MM.1S (cell line): ENCODE data around the gene PARD3.

Experiments
- DNase-seq: peaks from one replicate; pipeline ENCODE4 v3.0.0-alpha.2; 2015
- H2AFZ ChIP-seq: fragments of 300-600 bp; sonication (generic); 2 replicates; pipeline ENCODE4 v1.6.0; 2016; ENCODE audit warnings: antibody characterized with exemption, low read length
- H3F3A ChIP-seq: fragments of 300-600 bp; sonication (generic); 2 replicates; pipeline ENCODE4 v1.6.1; 2016; ENCODE audit warnings: mild to moderate bottlenecking, antibody characterized with exemption, low read length, moderate library complexity, mixed read lengths; ENCODE audit not compliant: insufficient read depth
- H3K27ac ChIP-seq: fragments of 300-600 bp; sonication (generic); 2 replicates; pipeline ENCODE4 v1.5.1; 2016; ENCODE audit warnings: mild to moderate bottlenecking, low read length
- H3K27me3 ChIP-seq: fragments of 300-600 bp; sonication (generic); replicated peaks from 2 replicates; pipeline ENCODE4 v1.6.0; 2016; ENCODE audit warnings: low read length; ENCODE audit not compliant: insufficient read depth
- H3K36me3 ChIP-seq: fragments of 300-600 bp; sonication (generic); replicated peaks from 2 replicates; pipeline ENCODE4 v1.6.1; 2016; ENCODE audit warnings: mild to moderate bottlenecking, low read length, mixed read lengths; ENCODE audit not compliant: insufficient read depth
- H3K4me1 ChIP-seq: fragments of 300-600 bp; sonication (generic); 2 replicates; pipeline ENCODE4 v1.6.1; 2016; ENCODE audit warnings: low read length, mixed read lengths
- H3K4me2 ChIP-seq: fragments of 300-600 bp; sonication (generic); 2 replicates; pipeline ENCODE4 v1.6.0; 2016; ENCODE audit warnings: low read depth, low read length
- H3K4me3 ChIP-seq: fragments of 300-600 bp; sonication (generic); 2 replicates; pipeline ENCODE4 v1.5.1; 2016; ENCODE audit warnings: low read length, mixed read lengths
- H3K79me2 ChIP-seq: fragments of 300-600 bp; sonication (generic); 2 replicates; pipeline ENCODE4 v1.6.1; 2016; ENCODE audit warnings: mixed run types, low read length, mixed read lengths
- H3K9ac ChIP-seq: fragments of 300-600 bp; sonication (generic); 2 replicates; pipeline ENCODE4 v1.6.1; 2016; ENCODE audit warnings: low read length, mixed read lengths
- H3K9me2 ChIP-seq: fragments of 300-600 bp; sonication (generic); replicated peaks from 2 replicates; pipeline ENCODE4 v1.6.1; 2016; ENCODE audit warnings: mild to moderate bottlenecking, low read length, mixed read lengths; ENCODE audit not compliant: insufficient read depth
- H3K9me3 ChIP-seq: fragments of 300-600 bp; sonication (generic); replicated peaks from 2 replicates; pipeline ENCODE4 v1.6.1; 2016; ENCODE audit warnings: mild to moderate bottlenecking, low read length, mixed read lengths; ENCODE audit not compliant: insufficient read depth
- H4K20me1 ChIP-seq: fragments of 300-600 bp; sonication (generic); 2 replicates; pipeline ENCODE4 v1.6.1; 2016; ENCODE audit warnings: mild to moderate bottlenecking, low read length, moderate library complexity, mixed read lengths; ENCODE audit not compliant: insufficient read depth
- CTCF ChIP-seq: fragments of 300-600 bp; sonication (generic); IDR thresholded peaks from 2 replicates; pipeline ENCODE4 v1.5.1; 2016; ENCODE audit warnings: antibody characterized with exemption, low read length, mixed read lengths
- EZH2 ChIP-seq: fragments of 300-600 bp; sonication (generic); optimal IDR thresholded peaks from 2 replicates; pipeline ENCODE3; 2017; ENCODE audit warnings: low read depth, mild to moderate bottlenecking, antibody characterized with exemption, low read length, mixed read lengths
- EZH2phosphoT487 ChIP-seq: fragments of 300-600 bp; sonication (generic); IDR thresholded peaks from 2 replicates; pipeline ENCODE4 v1.6.1; 2018; ENCODE audit warnings: antibody characterized with exemption, low read length

The PARD3 gene

GRCh38 chr10:34260904-34261303 is 554.2 kb downstream of the PARD3 start:
- H3K9me2 ChIP-seq, result no peaks in the 10 kb centered on the region
- no peak for DNase-seq
- H3K4me3 ChIP-seq, result no peak overlapping the region
- no peaks in the 10 kb centered on the region for H3K27me3 ChIP-seq
- H3K4me2 ChIP-seq, result no peak overlapping the region
- TF ChIP-seq CTCF, result no peak
- no peak for TF ChIP-seq EZH2
- TF ChIP-seq EZH2phosphoT487, result no peak
- H3F3A ChIP-seq, result no peaks in the 10 kb centered on the region
- no peaks in the 10 kb centered on the region for H3K9me3 ChIP-seq
- H3K79me2 ChIP-seq, result no peaks in the 10 kb centered on the region
- H3K9ac ChIP-seq, result no peak overlapping the region
- H3K36me3 ChIP-seq, result 0 out of 2 replicates have a peak, but pooled peaks cover 3% of the 10 kb centered on the region
- H2AFZ ChIP-seq, result no peak overlapping the region
- no peak overlapping the region for H3K27ac ChIP-seq
- H3K4me1 ChIP-seq, result no peaks in the 10 kb centered on the region
- H4K20me1 ChIP-seq, result no peaks in the 10 kb centered on the region

- no peak overlapping the region for H3K4me3 ChIP-seq
- no peaks in the 10 kb centered on the region for H4K20me1 ChIP-seq
- H3K9me3 ChIP-seq, result no peaks in the 10 kb centered on the region
- no peaks in the 10 kb centered on the region for H3K4me1 ChIP-seq
- no peak overlapping the region for H3K9ac ChIP-seq
- no peaks in the 10 kb centered on the region for H3K36me3 ChIP-seq
- TF ChIP-seq EZH2, result no peak
- no peak for TF ChIP-seq CTCF
- no peak for TF ChIP-seq EZH2phosphoT487
- no peak overlapping the region for H2AFZ ChIP-seq
- H3K27me3 ChIP-seq, result no peaks in the 10 kb centered on the region
- H3K27ac ChIP-seq, result no peak overlapping the region
- no peaks in the 10 kb centered on the region for H3F3A ChIP-seq
- no peaks in the 10 kb centered on the region for H3K79me2 ChIP-seq
- no peaks in the 10 kb centered on the region for H3K9me2 ChIP-seq
- no peak for DNase-seq
- no peak overlapping the region for H3K4me2 ChIP-seq
Observed at GRCh38 chr10:34256216-34256615, 558.9 kb downstream of the PARD3 start.

GRCh38 chr10:34255035-34255434 is 560.1 kb downstream of the PARD3 start:
- H3K27me3 ChIP-seq, result no peaks in the 10 kb centered on the region
- no peak overlapping the region for H3K4me2 ChIP-seq
- H3K36me3 ChIP-seq, result no peaks in the 10 kb centered on the region
- no peaks in the 10 kb centered on the region for H3K9me2 ChIP-seq
- H3K4me3 ChIP-seq, result no peak overlapping the region
- no peak overlapping the region for H2AFZ ChIP-seq
- no peak overlapping the region for H3K27ac ChIP-seq
- TF ChIP-seq EZH2 (no peak), EZH2phosphoT487 (no peak), CTCF (no peak)
- no peaks in the 10 kb centered on the region for H3K4me1 ChIP-seq
- H4K20me1 ChIP-seq, result no peaks in the 10 kb centered on the region
- H3F3A ChIP-seq, result no peaks in the 10 kb centered on the region
- no peak for DNase-seq
- H3K9ac ChIP-seq, result no peak overlapping the region
- no peaks in the 10 kb centered on the region for H3K9me3 ChIP-seq
- no peaks in the 10 kb centered on the region for H3K79me2 ChIP-seq
